K562 (cell line): ENCODE results near the gene CEACAM18. TPM values are rescaled to one million over a fixed set of nuclear protein-coding genes. Genes with fewer than 3 reads are reported as not detected.
A peak's percentile ranks its signal among the peaks of the same experiment; 100 is the strongest.

ENCODE experiments used
- CBFA2T2 ChIP-seq: fragments of 450-650 bp; conservative IDR thresholded peaks from 2 replicates; pipeline ENCODE4 v1.6.1; 2017; ENCODE audit warnings: mild to moderate bottlenecking
- CBFA2T3 ChIP-seq: fragments of 450-650 bp; IDR thresholded peaks from 2 replicates; pipeline ENCODE4 v1.6.1; 2017
- CREM ChIP-seq: IDR thresholded peaks from 2 replicates; pipeline ENCODE4 v1.6.1; 2014; ENCODE audit warnings: antibody characterized with exemption, low read depth
- FOXM1 ChIP-seq, 2 experiments: fragments of 450-650 bp in 1 of 2; sonication (generic) in 1 of 2; formaldehyde crosslinking in 1 of 2; IDR thresholded peaks; 2 replicates each; pipeline versions ENCODE4 v1.6.1 to v1.9.0; 2017 to 2022; ENCODE audit warnings: low read depth in 2 of 2, mild to moderate bottlenecking in 2 of 2, missing genetic modification reagents in 1 of 2, moderate library complexity in 1 of 2
- GATA2 ChIP-seq: sonication (generic); formaldehyde crosslinking; IDR thresholded peaks from 2 replicates; pipeline ENCODE4 v1.4.0; 2020; ENCODE audit warnings: mild to moderate bottlenecking, missing genetic modification reagents
- HDAC3 ChIP-seq: fragments of 450-650 bp; IDR thresholded peaks from 2 replicates; pipeline ENCODE4 v1.6.1; 2018; ENCODE audit warnings: borderline replicate concordance, mild to moderate bottlenecking, moderate library complexity; ENCODE audit not compliant: partially characterized antibody
- KLF16 ChIP-seq: IDR thresholded peaks from 2 replicates; pipeline ENCODE4 v1.6.1; 2016; ENCODE audit warnings: antibody characterized with exemption
- KLF6 ChIP-seq: fragments of 250-450 bp; sonication (Bioruptor Pico); IDR thresholded peaks from 2 replicates; pipeline ENCODE4 v1.4.0; 2020; ENCODE audit warnings: mild to moderate bottlenecking, moderate library complexity, borderline replicate concordance
- MCM2 ChIP-seq: fragments of 450-650 bp; IDR thresholded peaks from 2 replicates; pipeline ENCODE4 v1.6.1; 2017; ENCODE audit warnings: low read depth, mild to moderate bottlenecking
- NBN ChIP-seq: fragments of 450-650 bp; IDR thresholded peaks from 2 replicates; pipeline ENCODE4 v1.6.1; 2016; ENCODE audit warnings: low read depth, mild to moderate bottlenecking
- PBX2 ChIP-seq, 2 experiments: IDR thresholded peaks in 1 of 2; conservative IDR thresholded peaks in 1 of 2; 2 replicates each; pipeline ENCODE4 v1.6.1; 2016; ENCODE audit warnings: low read depth in 2 of 2, mild to moderate bottlenecking in 1 of 2, missing compliant biosample characterization in 1 of 2, missing genetic modification characterization in 1 of 2, moderate library complexity in 1 of 2
- POLR3A ChIP-seq: IDR thresholded peaks from 2 replicates; pipeline ENCODE4 v1.6.1; 2011; ENCODE audit warnings: borderline replicate concordance, mild to moderate bottlenecking, moderate library complexity; ENCODE audit not compliant: insufficient read length, insufficient read depth; ENCODE audit errors: extremely low read depth
- SMARCB1 ChIP-seq: IDR thresholded peaks from 2 replicates; pipeline ENCODE4 v1.6.1; 2011; ENCODE audit warnings: improper control_type of control experiment, low read depth; ENCODE audit not compliant: insufficient read length
- SRSF7 ChIP-seq: fragments of 200-400 bp; formaldehyde crosslinking; optimal IDR thresholded peaks from 2 replicates; pipeline ENCODE3; 2017; ENCODE audit warnings: mild to moderate bottlenecking, low read depth, low read length
- TCF7 ChIP-seq: sonication (generic); IDR thresholded peaks from 2 replicates; pipeline ENCODE4 v1.6.1; 2016; ENCODE audit warnings: antibody characterized with exemption, borderline replicate concordance
- ZBTB5 ChIP-seq: fragments of 450-650 bp; IDR thresholded peaks from 2 replicates; pipeline ENCODE4 v1.6.1; 2017; ENCODE audit warnings: antibody characterized with exemption
- ZNF175 ChIP-seq: fragments of 200-800 bp; sonication (Bioruptor generic); IDR thresholded peaks from 2 replicates; pipeline ENCODE4 v1.6.1; 2016; ENCODE audit warnings: low read depth, mild to moderate bottlenecking, missing genetic modification characterization, missing compliant biosample characterization
- ZNF695 ChIP-seq: fragments of 450-650 bp; formaldehyde crosslinking; IDR thresholded peaks from 2 replicates; pipeline ENCODE4 v1.4.0; 2020; ENCODE audit warnings: mild to moderate bottlenecking, moderate library complexity
- polyA plus RNA-seq, 8 experiments: library from polyadenylated mRNA; depleted of rRNA in 4 of 8; stranded (reverse) in 5 of 8; unstranded in 3 of 8; fragments of >200 nt; fragmentation: Nextera tagmentation in 2 of 8; fragmentation: Illumina TruSeq in 1 of 8; extraction: Ambion mirVana in 2 of 8; extraction: Trizol in 1 of 8; gene quantifications; 2 replicates each; pipeline versions ENCODE4 v1.2.1 to v1.2.3, GENCODE V29; 2011 to 2014; ENCODE audit warnings: inconsistent platforms in 1 of 8, missing spikeins in 1 of 8
- total RNA-seq, 7 experiments: library from RNA; depleted of rRNA in 6 of 7; stranded (reverse); fragments of >200 nt in 6 of 7; fragmentation: Illumina TruSeq in 2 of 7; extraction: Trizol in 2 of 7; gene quantifications; 2 replicates each; pipeline versions ENCODE4 v1.2.1 to v1.2.3, GENCODE V29; 2011 to 2021; ENCODE audit warnings: low replicate concordance in 1 of 7
- TF ChIP-seq, protein P1 (sequence below): fragments of 450-650 bp; formaldehyde crosslinking; IDR thresholded peaks from 2 replicates; pipeline ENCODE4 v1.4.0; 2020; ENCODE audit warnings: mild to moderate bottlenecking, mixed read lengths
- TF ChIP-seq, protein P2 (sequence below): fragments of 200-800 bp; sonication (Bioruptor generic); IDR thresholded peaks from 2 replicates; pipeline ENCODE4 v1.6.1; 2017; ENCODE audit warnings: missing genetic modification characterization, missing compliant biosample characterization

CEACAM18 gene
- total and polyA plus RNA-seq, 9 of the 15 experiments (the other 6 are each of a cell fraction or from before 2014, with no cell fraction given) = 0.08 to 0.24 (median 0.15) TPM; not detected in 3

DNA sequence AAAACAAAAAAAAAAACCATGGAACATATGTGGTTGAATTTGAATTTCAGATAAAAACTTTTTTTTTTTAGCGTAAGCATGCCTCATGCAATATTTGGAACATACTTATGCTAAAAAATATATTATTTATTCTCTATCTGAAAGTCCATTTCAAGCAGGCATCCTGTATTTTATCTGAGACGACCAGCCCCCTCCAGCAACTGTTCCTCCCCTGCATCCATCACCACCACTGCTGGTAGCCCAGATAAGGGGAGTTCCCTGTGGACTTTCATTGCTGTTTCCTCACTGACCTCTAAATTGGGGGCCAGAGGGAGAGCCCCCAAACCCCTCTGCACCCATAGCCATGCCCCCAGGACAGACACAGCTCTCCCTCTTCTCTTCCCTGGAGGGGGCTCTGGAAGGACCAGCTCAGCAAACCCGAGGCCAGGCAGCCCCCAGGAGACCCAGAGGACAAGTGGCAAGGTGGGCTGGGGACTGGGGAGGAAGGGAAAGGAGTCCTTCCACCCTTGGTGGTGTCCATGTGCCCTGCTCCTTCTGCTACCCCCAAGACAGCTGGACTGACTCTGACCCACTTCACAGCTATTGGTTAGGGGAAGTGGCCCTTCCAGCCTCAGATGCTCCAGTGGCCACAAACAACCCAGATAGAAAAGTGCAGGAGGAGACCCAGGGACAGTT, 29.9 kb downstream of the CEACAM18 start (continued):
- TF ChIP-seq GATA2 = peak; percentile 98
- TF ChIP-seq HDAC3 = peak; percentile 90
- TF ChIP-seq ZNF175 (CRISPR knock-in tag) = peak; percentile 73; the same call in 1 of the 2 replicates
- peak; percentile 77 for TF ChIP-seq CREM
- TF ChIP-seq ZNF695 = no peak
- peak; percentile 88 for TF ChIP-seq NBN
- TF ChIP-seq PBX2 (CRISPR knock-in tag; IDR thresholded peaks at IDR 0.05; ENCODE audit: low read depth) = no peak; the same call in 1 of the 2 replicates
- TF ChIP-seq PBX2 (tag; conservative IDR thresholded peaks at IDR 0.05; ENCODE audit: low read depth) = peak; percentile 92
- TF ChIP-seq, protein P1, sequence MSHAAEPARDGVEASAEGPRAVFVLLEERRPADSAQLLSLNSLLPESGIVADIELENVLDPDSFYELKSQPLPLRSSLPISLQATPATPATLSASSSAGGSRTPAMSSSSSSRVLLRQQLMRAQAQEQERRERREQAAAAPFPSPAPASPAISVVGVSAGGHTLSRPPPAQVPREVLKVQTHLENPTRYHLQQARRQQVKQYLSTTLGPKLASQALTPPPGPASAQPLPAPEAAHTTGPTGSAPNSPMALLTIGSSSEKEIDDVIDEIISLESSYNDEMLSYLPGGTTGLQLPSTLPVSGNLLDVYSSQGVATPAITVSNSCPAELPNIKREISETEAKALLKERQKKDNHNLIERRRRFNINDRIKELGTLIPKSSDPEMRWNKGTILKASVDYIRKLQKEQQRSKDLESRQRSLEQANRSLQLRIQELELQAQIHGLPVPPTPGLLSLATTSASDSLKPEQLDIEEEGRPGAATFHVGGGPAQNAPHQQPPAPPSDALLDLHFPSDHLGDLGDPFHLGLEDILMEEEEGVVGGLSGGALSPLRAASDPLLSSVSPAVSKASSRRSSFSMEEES (CRISPR knock-in tag) = no peak
- peak; percentile 99 for TF ChIP-seq CBFA2T3
- no peak for TF ChIP-seq SRSF7
- TF ChIP-seq MCM2 = no peak
- no peak for TF ChIP-seq KLF6 (CRISPR knock-in tag)
- TF ChIP-seq FOXM1 (IDR thresholded peaks at IDR 0.05; ENCODE audit: low read depth) = peak; percentile 95
- no peak for TF ChIP-seq FOXM1 (CRISPR knock-in tag; IDR thresholded peaks at IDR 0.05; ENCODE audit: low read depth)
- TF ChIP-seq POLR3A = no peak
- TF ChIP-seq SMARCB1 = no peak
- TF ChIP-seq TCF7 = 0 out of 2 replicates have a peak, but pooled peaks have one; percentile 57
- no peak for TF ChIP-seq ZBTB5
- peak; percentile 98 for TF ChIP-seq CBFA2T2
- peak; percentile 97 for TF ChIP-seq KLF16
- TF ChIP-seq, protein P2, sequence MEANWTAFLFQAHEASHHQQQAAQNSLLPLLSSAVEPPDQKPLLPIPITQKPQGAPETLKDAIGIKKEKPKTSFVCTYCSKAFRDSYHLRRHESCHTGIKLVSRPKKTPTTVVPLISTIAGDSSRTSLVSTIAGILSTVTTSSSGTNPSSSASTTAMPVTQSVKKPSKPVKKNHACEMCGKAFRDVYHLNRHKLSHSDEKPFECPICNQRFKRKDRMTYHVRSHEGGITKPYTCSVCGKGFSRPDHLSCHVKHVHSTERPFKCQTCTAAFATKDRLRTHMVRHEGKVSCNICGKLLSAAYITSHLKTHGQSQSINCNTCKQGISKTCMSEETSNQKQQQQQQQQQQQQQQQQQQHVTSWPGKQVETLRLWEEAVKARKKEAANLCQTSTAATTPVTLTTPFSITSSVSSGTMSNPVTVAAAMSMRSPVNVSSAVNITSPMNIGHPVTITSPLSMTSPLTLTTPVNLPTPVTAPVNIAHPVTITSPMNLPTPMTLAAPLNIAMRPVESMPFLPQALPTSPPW (CRISPR knock-in tag) = peak; percentile 82
